Measurements from ENCODE around the gene ROMO1. TPM values are rescaled to one million over a fixed set of nuclear protein-coding genes. Genes with fewer than 3 reads are reported as not detected.
"Not testable (repeated sequence)": the region's sequence is repeated elsewhere in the genome, so short reads cannot be mapped to it uniquely, and the experiment has no call there.

ROMO1 gene
- total RNA-seq, 1 experiment from 2014 or later, result 280 TPM

- in situ Hi-C loops (cut with HindIII; ENCODE audit: low pct_unique_long_range_greater_than_20kb, low sequenced_read_pairs), result no loop called here
- peak; percentile 35 for DNase-seq (ENCODE audit: low read depth)
These were observed 40.3 kb downstream of the ROMO1 start for GRCh38 chr20:35739294-35740163.

GRCh38 chr20:35741892-35742740 lies 42.9 kb downstream of the ROMO1 start, which contains the start of gene RBM39:
TSS of gene RBM39 (minus strand) at chr20:35742260. CDS start at chr20:35740874, 1,386 bp downstream.
- in situ Hi-C loops (cut with HindIII; ENCODE audit: low pct_unique_long_range_greater_than_20kb, low sequenced_read_pairs), result no loop called here

GRCh38 chr20:35742741-35743523 lies 43.7 kb downstream of the ROMO1 start:
- peak; percentile 32 for DNase-seq (ENCODE audit: low read depth)
- in situ Hi-C loops (cut with HindIII; ENCODE audit: low pct_unique_long_range_greater_than_20kb, low sequenced_read_pairs), result no loop called here

More at GRCh38 chr20:35741892-35742740, 42.9 kb downstream of the ROMO1 start, which contains the start of gene RBM39:
- peak; percentile 100 for DNase-seq (ENCODE audit: low read depth)

GRCh38 chr20:35743693-35744491 lies 44.7 kb downstream of the ROMO1 start:
- peak; percentile 19 for DNase-seq (ENCODE audit: low read depth)
- in situ Hi-C loops (cut with HindIII; ENCODE audit: low pct_unique_long_range_greater_than_20kb, low sequenced_read_pairs), result no loop called here

GRCh38 chr20:35744492-35744841 lies 45.3 kb downstream of the ROMO1 start:
- DNase-seq (ENCODE audit: low read depth); in situ Hi-C loops (cut with HindIII; ENCODE audit: low pct_unique_long_range_greater_than_20kb, low sequenced_read_pairs): not testable (repeated sequence)

Other genes starting within 250 kb of the ROMO1 start
- 14.8 and 23.2 TPM in 2 replicates for gene CEP250, start 243.8 kb upstream of the ROMO1 start, total RNA-seq (2014; rRNA removed; shearing (Covaris generic); ENCODE audit: low replicate concordance)
- not detected in 2 replicates for gene C20orf173, start 169.8 kb upstream of the ROMO1 start, total RNA-seq (2014; rRNA removed; shearing (Covaris generic); ENCODE audit: low replicate concordance)
- 509 and 521 TPM in 2 replicates for gene ERGIC3, start 157.3 kb upstream of the ROMO1 start, total RNA-seq (2014; rRNA removed; shearing (Covaris generic); ENCODE audit: low replicate concordance)
- gene SPAG4, start 83.6 kb upstream of the ROMO1 start, total RNA-seq (2014; rRNA removed; shearing (Covaris generic); ENCODE audit: low replicate concordance), result 40.6 and 79.6 TPM in 2 replicates
- 265 and 314 TPM in 2 replicates for gene CPNE1, start 34.5 kb upstream of the ROMO1 start, total RNA-seq (2014; rRNA removed; shearing (Covaris generic); ENCODE audit: low replicate concordance)
- 52.0 and 59.2 TPM in 2 replicates for gene RBM12, start 34.5 kb upstream of the ROMO1 start, total RNA-seq (2014; rRNA removed; shearing (Covaris generic); ENCODE audit: low replicate concordance)
- gene NFS1, start 53 bp upstream of the ROMO1 start, total RNA-seq (2014; rRNA removed; shearing (Covaris generic); ENCODE audit: low replicate concordance), result 130 and 148 TPM in 2 replicates
- gene RBM39, start 42.9 kb downstream of the ROMO1 start, total RNA-seq (2014; rRNA removed; shearing (Covaris generic); ENCODE audit: low replicate concordance), result 129 and 143 TPM in 2 replicates
- 31.1 and 66.9 TPM in 2 replicates for gene PHF20, start 72.6 kb downstream of the ROMO1 start, total RNA-seq (2014; rRNA removed; shearing (Covaris generic); ENCODE audit: low replicate concordance)

Measured in Caki2 (cell line).